Stomach smooth muscle (tissue), 2 donors: ENCODE data around the gene TMPRSS4.
"Not testable (repeated sequence)": the region's sequence is repeated elsewhere in the genome, so short reads cannot be mapped to it uniquely, and the experiment has no call there.

Experiments used
- H3K27ac ChIP-seq: one replicate; pipeline ENCODE4 v1.7.0; 2013; ENCODE audit warnings: mild to moderate bottlenecking, low read length, inconsistent platforms
- H3K27me3 ChIP-seq, 2 donors: one replicate each; pipeline ENCODE4 v1.7.0; 2013; ENCODE audit warnings: low read length in 2 of 2; ENCODE audit not compliant: insufficient read depth in 2 of 2, control insufficient read depth in 1 of 2
- H3K36me3 ChIP-seq, 2 donors: one replicate each; pipeline ENCODE4 v1.7.0; 2013; ENCODE audit warnings: low read length in 2 of 2; ENCODE audit not compliant: control insufficient read depth in 2 of 2, insufficient read depth in 2 of 2
- H3K4me1 ChIP-seq: one replicate; pipeline ENCODE4 v1.7.0; 2013; ENCODE audit warnings: low read length; ENCODE audit not compliant: control insufficient read depth, insufficient read depth
- H3K4me3 ChIP-seq, 2 donors: one replicate each; pipeline ENCODE4 v1.7.0; 2013; ENCODE audit warnings: low read length in 2 of 2
- H3K9ac ChIP-seq, 2 donors: one replicate each; pipeline ENCODE4 v1.7.0; 2013; ENCODE audit warnings: low read length in 2 of 2, mild to moderate bottlenecking in 1 of 2
- H3K9me3 ChIP-seq, 2 donors: one replicate each; pipeline ENCODE4 v1.7.0; 2013; ENCODE audit warnings: low read length in 2 of 2; ENCODE audit not compliant: control insufficient read depth in 2 of 2
- donor health status: healthy.
- donor health status: Pancreatic carcinoma.

TMPRSS4 gene

GRCh38 chr11:118057251-118058145, 19.4 kb upstream of the TMPRSS4 start:
- H3K4me1 ChIP-seq: no peaks in the 10 kb centered on the region
- no peaks in the 10 kb centered on the region for H3K36me3 ChIP-seq
- no peak overlapping the region for H3K4me3 ChIP-seq
- no peak overlapping the region for H3K27ac ChIP-seq
- no peaks in the 10 kb centered on the region for H3K9me3 ChIP-seq
- no peak overlapping the region for H3K9ac ChIP-seq
- no peaks in the 10 kb centered on the region for H3K27me3 ChIP-seq

- Histone ChIP-seq H3K27me3 (no peaks in the 10 kb centered on the region), H3K36me3 (no peaks in the 10 kb centered on the region), H3K9me3 (no peaks in the 10 kb centered on the region), H3K9ac (no peak overlapping the region), H3K4me1 (no peaks in the 10 kb centered on the region), H3K4me3 (no peak overlapping the region), H3K27ac (no peak overlapping the region)
These were observed 18.3 kb upstream of the TMPRSS4 start for GRCh38 chr11:118058311-118059245.

GRCh38 chr11:118059246-118059940, 17.5 kb upstream of the TMPRSS4 start:
- no peak overlapping the region for H3K9ac ChIP-seq
- H3K4me1 ChIP-seq: no peaks in the 10 kb centered on the region
- no peak overlapping the region for H3K27ac ChIP-seq
- no peak overlapping the region for H3K4me3 ChIP-seq
- H3K27me3 ChIP-seq: no peaks in the 10 kb centered on the region
- H3K36me3 ChIP-seq: no peaks in the 10 kb centered on the region
- no peaks in the 10 kb centered on the region for H3K9me3 ChIP-seq

- Histone ChIP-seq H3K4me3 (no peak overlapping the region), H3K4me1 (no peaks in the 10 kb centered on the region), H3K27me3 (peaks cover 3 to 4% of the 10 kb centered on the region in 2 donors), H3K27ac (no peak overlapping the region), H3K9me3 (no peaks in the 10 kb centered on the region), H3K9ac (no peak overlapping the region), H3K36me3 (no peaks in the 10 kb centered on the region)
These were observed 16.7 kb upstream of the TMPRSS4 start for GRCh38 chr11:118060081-118060661.

GRCh38 chr11:118060869-118061268, 16.0 kb upstream of the TMPRSS4 start:
- no peak overlapping the region for H3K4me3 ChIP-seq
- no peaks in the 10 kb centered on the region for H3K9me3 ChIP-seq
- peaks cover 5 to 8% of the 10 kb centered on the region in 2 donors for H3K27me3 ChIP-seq
- no peaks in the 10 kb centered on the region for H3K36me3 ChIP-seq
- no peak overlapping the region for H3K27ac ChIP-seq
- H3K9ac ChIP-seq: no peak overlapping the region
- H3K4me1 ChIP-seq: no peaks in the 10 kb centered on the region

GRCh38 chr11:118061586-118062125, 15.2 kb upstream of the TMPRSS4 start:
- Histone ChIP-seq H3K36me3 (no peaks in the 10 kb centered on the region), H3K27ac (no peak overlapping the region), H3K9ac (no peak overlapping the region), H3K4me3 (no peak overlapping the region), H3K4me1 (no peaks in the 10 kb centered on the region), H3K9me3 (no peaks in the 10 kb centered on the region), H3K27me3 (peaks cover 5 to 9% of the 10 kb centered on the region in 2 donors)

GRCh38 chr11:118062181-118062580, 14.7 kb upstream of the TMPRSS4 start:
- H3K27ac ChIP-seq, H3K9ac ChIP-seq, H3K27me3 ChIP-seq, H3K9me3 ChIP-seq, H3K36me3 ChIP-seq, H3K4me3 ChIP-seq, H3K4me1 ChIP-seq: not testable (repeated sequence)

- H3K36me3 ChIP-seq, H3K27ac ChIP-seq, H3K9ac ChIP-seq, H3K9me3 ChIP-seq, H3K4me3 ChIP-seq, H3K27me3 ChIP-seq, H3K4me1 ChIP-seq: not testable (repeated sequence)
These were observed 14.2 kb upstream of the TMPRSS4 start for GRCh38 chr11:118062631-118063030.

GRCh38 chr11:118064956-118065355, 11.9 kb upstream of the TMPRSS4 start:
- Histone ChIP-seq H3K9ac (no peak overlapping the region), H3K9me3 (no peaks in the 10 kb centered on the region), H3K4me3 (no peak overlapping the region), H3K36me3 (no peaks in the 10 kb centered on the region), H3K4me1 (no peaks in the 10 kb centered on the region), H3K27ac (no peak overlapping the region), H3K27me3 (peaks cover 8 to 9% of the 10 kb centered on the region in 2 donors)

- H3K36me3 ChIP-seq: no peaks in the 10 kb centered on the region
- no peak overlapping the region for H3K9ac ChIP-seq
- H3K27me3 ChIP-seq: peaks cover 8 to 9% of the 10 kb centered on the region in 2 donors
These were observed 11.5 kb upstream of the TMPRSS4 start for GRCh38 chr11:118065384-118065783.

More at GRCh38 chr11:118065384-118065783, 11.5 kb upstream of the TMPRSS4 start:
- Histone ChIP-seq H3K27ac (no peak overlapping the region), H3K4me3 (no peak overlapping the region), H3K4me1 (no peaks in the 10 kb centered on the region), H3K9me3 (no peaks in the 10 kb centered on the region)
